ENCODE results near the gene MTHFD1L.
A peak's percentile ranks its signal among the peaks of the same experiment; 100 is the strongest.

DNA sequence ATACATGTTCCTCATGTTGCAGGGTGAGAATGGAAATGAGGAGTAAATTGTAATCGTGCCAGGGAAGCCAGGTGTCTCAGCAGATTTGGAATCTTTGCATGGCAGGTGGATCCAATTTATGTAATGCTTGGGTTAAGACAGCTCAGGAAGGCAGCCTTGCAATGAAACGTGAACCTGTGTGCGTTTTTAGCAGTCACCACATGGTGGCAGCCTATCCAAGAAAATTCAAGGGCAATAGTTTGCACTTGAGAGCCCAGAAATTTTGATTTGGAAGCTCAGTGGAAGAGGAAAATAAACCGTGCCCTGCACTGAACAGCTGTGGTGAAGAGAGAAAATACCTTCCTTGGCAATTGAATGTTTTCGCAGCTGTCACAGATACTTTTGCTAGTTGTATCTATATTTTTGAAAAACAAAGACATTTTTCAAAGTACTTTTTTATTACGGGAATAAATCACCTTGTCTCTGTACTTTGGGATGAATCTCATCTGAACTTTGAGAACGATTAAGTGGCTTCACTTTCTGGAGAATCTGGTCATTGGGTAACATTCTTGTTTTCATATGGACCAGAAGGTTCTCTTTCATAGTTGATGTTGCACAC is 26.5 kb downstream of the MTHFD1L start:
- TF ChIP-seq, protein P1, sequence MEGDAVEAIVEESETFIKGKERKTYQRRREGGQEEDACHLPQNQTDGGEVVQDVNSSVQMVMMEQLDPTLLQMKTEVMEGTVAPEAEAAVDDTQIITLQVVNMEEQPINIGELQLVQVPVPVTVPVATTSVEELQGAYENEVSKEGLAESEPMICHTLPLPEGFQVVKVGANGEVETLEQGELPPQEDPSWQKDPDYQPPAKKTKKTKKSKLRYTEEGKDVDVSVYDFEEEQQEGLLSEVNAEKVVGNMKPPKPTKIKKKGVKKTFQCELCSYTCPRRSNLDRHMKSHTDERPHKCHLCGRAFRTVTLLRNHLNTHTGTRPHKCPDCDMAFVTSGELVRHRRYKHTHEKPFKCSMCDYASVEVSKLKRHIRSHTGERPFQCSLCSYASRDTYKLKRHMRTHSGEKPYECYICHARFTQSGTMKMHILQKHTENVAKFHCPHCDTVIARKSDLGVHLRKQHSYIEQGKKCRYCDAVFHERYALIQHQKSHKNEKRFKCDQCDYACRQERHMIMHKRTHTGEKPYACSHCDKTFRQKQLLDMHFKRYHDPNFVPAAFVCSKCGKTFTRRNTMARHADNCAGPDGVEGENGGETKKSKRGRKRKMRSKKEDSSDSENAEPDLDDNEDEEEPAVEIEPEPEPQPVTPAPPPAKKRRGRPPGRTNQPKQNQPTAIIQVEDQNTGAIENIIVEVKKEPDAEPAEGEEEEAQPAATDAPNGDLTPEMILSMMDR (IDR thresholded peaks at IDR 0.05), result peak; percentile 70 to 89 (median 86)
- TF ChIP-seq POLR2A (IDR thresholded peaks at IDR 0.05), result no peak
